Measurements from ENCODE around the gene FOXC2. TPM values are rescaled to one million over a fixed set of nuclear protein-coding genes. Genes with fewer than 3 reads are reported as not detected.

The FOXC2 gene
- total RNA-seq, 1 donor from 2014 or later: 57.2 TPM

DNA sequence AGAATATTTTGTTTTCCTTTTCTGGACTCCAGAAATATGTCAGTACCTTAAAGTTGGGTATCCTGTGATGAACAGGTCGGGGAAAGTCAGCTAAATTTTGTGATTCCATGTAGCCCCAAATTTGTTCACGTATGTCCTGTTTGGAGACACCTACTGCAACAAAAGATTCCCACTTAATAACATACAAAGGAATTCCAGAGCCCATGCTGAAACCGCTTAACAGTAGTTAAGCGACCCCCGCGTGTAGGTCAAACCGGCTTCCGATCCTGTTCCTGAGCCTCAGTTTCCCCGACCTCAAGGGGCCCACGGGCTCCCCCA lies 12.1 kb upstream of the FOXC2 start:
- H3K9me3 ChIP-seq: no peaks in the 10 kb centered on the region
- TF ChIP-seq, protein P1, sequence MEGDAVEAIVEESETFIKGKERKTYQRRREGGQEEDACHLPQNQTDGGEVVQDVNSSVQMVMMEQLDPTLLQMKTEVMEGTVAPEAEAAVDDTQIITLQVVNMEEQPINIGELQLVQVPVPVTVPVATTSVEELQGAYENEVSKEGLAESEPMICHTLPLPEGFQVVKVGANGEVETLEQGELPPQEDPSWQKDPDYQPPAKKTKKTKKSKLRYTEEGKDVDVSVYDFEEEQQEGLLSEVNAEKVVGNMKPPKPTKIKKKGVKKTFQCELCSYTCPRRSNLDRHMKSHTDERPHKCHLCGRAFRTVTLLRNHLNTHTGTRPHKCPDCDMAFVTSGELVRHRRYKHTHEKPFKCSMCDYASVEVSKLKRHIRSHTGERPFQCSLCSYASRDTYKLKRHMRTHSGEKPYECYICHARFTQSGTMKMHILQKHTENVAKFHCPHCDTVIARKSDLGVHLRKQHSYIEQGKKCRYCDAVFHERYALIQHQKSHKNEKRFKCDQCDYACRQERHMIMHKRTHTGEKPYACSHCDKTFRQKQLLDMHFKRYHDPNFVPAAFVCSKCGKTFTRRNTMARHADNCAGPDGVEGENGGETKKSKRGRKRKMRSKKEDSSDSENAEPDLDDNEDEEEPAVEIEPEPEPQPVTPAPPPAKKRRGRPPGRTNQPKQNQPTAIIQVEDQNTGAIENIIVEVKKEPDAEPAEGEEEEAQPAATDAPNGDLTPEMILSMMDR (IDR thresholded peaks at IDR 0.05): no peak
- no peak for DNase-seq (ENCODE audit: low spot score in 2 of 2)
- H3K4me3 ChIP-seq: peak overlapping the region; percentile 77 to 89
- peaks cover 0 to 14% of the 10 kb centered on the region in 2 donors for H3K36me3 ChIP-seq
- intact Hi-C loops (cut with DNase I): loop anchor here (2.0 kb wide), 2 partner anchors 762 to 828 kb away; partner anchors contain the start of genes C16orf95 and FBXO31
- peaks cover 3 to 13% of the 10 kb centered on the region in 2 donors for H3K4me1 ChIP-seq
- H3K27ac ChIP-seq: peak overlapping the region; percentile 88 to 89
- H3K27me3 ChIP-seq: no peaks in the 10 kb centered on the region

DNA sequence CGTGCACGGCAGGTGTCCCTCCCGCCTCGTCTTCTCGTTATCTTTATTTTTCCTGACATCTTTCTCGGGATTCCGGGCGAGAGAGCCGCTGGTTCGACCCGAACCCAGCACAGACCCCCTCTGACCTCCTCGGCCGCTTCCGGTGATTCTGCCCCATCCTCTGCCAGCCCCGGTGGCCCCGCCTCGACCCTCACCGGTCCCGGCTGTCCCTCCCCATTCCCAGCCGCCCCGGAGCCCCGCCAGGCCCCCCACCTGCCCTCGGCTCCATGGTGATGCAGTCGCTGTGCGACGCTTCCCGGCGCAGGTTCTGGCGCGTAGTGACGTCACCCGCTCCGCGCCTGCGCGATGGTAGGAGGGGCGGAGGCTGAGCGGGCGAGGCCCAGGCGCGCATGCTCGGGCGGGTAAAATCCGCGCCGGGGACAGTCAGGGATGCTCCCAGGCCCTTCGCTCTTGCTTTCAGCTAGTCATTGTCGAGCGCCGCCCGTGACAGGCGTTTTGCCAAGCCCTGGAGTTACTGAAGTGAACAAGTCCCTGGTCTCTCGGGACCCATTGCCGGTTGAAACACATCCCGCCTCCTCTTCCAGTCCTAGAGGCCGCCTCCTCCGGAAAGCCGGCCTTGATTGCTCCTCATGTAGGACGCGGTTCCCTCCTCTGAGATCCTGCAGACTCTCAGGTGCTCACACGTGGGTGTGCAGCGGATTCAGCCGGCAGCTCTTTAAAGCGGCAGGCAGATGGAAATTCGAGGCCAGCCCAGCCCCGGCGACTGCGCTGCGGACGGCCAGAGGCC lies 11.5 kb upstream of the FOXC2 start, which contains the start of gene MTHFSD:
Gene MTHFSD (minus strand): TSS at position 319 of the 787 bp plus-strand sequence. CDS start 51 bp downstream, at position 268.
- TF ChIP-seq, protein P1 (IDR thresholded peaks at IDR 0.05): no peak
- Histone ChIP-seq H3K27me3 (no peaks in the 10 kb centered on the region), H3K36me3 (peaks cover 0 to 9% of the 10 kb centered on the region in 2 donors), H3K4me3 (peak within 1 kb of the TSS; percentile 77 to 89), H3K9me3 (no peaks in the 10 kb centered on the region), H3K4me1 (peaks cover 3 to 13% of the 10 kb centered on the region in 2 donors), H3K27ac (peak within 1 kb of the TSS; percentile 88 to 89)
- peak; percentile 65 to 96 for DNase-seq (ENCODE audit: low spot score in 2 of 2)
- intact Hi-C loops (cut with DNase I): loop anchor here (2.0 to 5.0 kb wide), 3 partner anchors 762 to 1027 kb away; partner anchors contain the start of genes C16orf95 and FBXO31

DNA sequence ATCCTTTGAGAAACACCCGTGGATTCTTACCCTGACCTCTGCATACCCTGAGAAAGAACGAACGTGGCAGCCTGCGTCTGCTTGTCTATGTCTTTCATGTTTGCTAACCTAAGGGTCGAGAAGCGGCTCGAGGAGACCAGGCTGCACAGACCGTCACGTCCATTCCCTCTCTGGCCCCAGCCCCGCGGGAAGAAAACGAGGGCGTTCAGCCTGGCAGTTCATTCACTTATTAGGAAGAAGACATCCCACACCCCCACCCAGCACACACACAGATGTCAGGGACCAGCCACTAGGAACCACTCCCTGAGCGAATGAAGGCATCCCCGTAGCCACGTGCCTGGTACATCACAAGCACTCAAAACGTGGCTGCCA lies 10.9 kb upstream of the FOXC2 start:
- TF ChIP-seq, protein P1 (IDR thresholded peaks at IDR 0.05): no peak
- peaks cover 0 to 3% of the 10 kb centered on the region in 2 donors for H3K36me3 ChIP-seq
- no peaks in the 10 kb centered on the region for H3K27me3 ChIP-seq
- peak overlapping the region; percentile 77 to 89 for H3K4me3 ChIP-seq
- intact Hi-C loops (cut with DNase I): loop anchor here (2.0 to 5.0 kb wide), 3 partner anchors 761 to 1027 kb away; partner anchors contain the start of genes C16orf95 and FBXO31
- peak overlapping the region; percentile 88 to 89 for H3K27ac ChIP-seq
- H3K9me3 ChIP-seq: no peaks in the 10 kb centered on the region
- peaks cover 3 to 13% of the 10 kb centered on the region in 2 donors for H3K4me1 ChIP-seq
- DNase-seq (ENCODE audit: low spot score in 2 of 2): no peak

DNA sequence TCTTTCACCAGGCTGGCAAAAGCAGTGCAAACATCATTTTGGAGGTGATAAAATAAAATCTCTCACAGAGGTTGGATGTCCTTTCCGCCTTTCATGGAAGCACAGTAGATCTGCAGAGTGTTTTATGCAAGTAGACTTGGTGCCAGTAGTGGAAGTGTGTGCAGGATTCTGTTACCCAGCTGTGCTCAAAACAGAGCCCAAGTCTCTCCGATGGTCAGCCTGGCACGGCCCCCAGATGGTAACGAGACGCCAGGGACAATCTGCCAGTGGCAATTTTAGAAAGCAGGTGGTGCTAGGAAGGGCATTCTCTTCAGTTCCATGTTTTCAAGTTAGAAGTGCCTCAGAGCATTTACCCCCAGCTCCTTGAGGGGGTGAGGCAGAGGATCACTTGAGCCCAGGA lies 10.1 kb upstream of the FOXC2 start:
- TF ChIP-seq, protein P1 (IDR thresholded peaks at IDR 0.05): no peak
- intact Hi-C loops (cut with DNase I): loop anchor here (5.0 kb wide), 1 partner anchor 1026 kb away; no protein-coding TSS in a partner anchor
- H3K27ac ChIP-seq: peak overlapping the region; percentile 45 to 70

DNA sequence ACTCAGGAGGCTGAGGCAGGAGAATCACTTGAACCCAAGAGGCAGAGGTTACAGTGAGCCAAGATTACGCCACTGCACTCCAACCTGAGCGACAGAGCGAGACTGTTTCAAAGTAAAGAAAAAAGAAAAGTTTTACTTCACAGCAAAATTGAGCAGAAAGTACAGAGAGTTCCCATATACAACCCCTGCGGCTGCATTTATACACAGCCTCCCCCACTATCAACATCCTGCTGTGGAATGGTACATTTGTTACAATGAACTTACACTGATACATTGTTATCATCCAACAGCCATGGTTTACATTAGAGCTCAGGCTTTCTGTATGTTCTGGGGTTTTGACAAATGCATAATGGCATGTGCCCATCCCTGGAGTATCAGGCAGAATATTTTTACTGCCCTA lies 9.0 kb upstream of the FOXC2 start:
- no peaks in the 10 kb centered on the region for H3K27me3 ChIP-seq
- H3K4me1 ChIP-seq: peaks cover 3 to 13% of the 10 kb centered on the region in 2 donors
- no peak for DNase-seq (ENCODE audit: low spot score in 2 of 2)
- H3K36me3 ChIP-seq: no peaks in the 10 kb centered on the region
- intact Hi-C loops (cut with DNase I): loop anchor here (5.0 kb wide), 1 partner anchor 1025 kb away; no protein-coding TSS in a partner anchor
- TF ChIP-seq, protein P1 (IDR thresholded peaks at IDR 0.05): no peak
- H3K27ac ChIP-seq: peak overlapping the region; percentile 70
- H3K9me3 ChIP-seq: no peaks in the 10 kb centered on the region
- H3K4me3 ChIP-seq: no peak overlapping the region

More for the DNA sequence above, 10.1 kb upstream of the FOXC2 start:
- Histone ChIP-seq H3K4me1 (peaks cover 3 to 13% of the 10 kb centered on the region in 2 donors), H3K9me3 (no peaks in the 10 kb centered on the region), H3K27me3 (no peaks in the 10 kb centered on the region), H3K4me3 (no peak overlapping the region), H3K36me3 (no peaks in the 10 kb centered on the region)
- DNase-seq (ENCODE audit: low spot score in 2 of 2): no peak

All from ascending aorta (tissue), 2 donors.